HT1080 (cell line): Measurements from ENCODE around the gene FAM237B. TPM values are rescaled to one million over a fixed set of nuclear protein-coding genes. Genes with fewer than 3 reads are reported as not detected.

ENCODE experiments used
- DNase-seq: peaks from one replicate; pipeline ENCODE4 v3.0.0-alpha.2; 2015; ENCODE audit warnings: low read depth
- total RNA-seq: library from RNA; depleted of rRNA; stranded (reverse); fragments of >200 nt; shearing (Covaris generic); gene quantifications from 2 replicates; pipeline ENCODE4 v1.2.3, GENCODE V29; 2014; rRNA removed

FAM237B gene
- total RNA-seq, 1 experiment from 2014 or later: not detected

- peak; percentile 71 for DNase-seq
These were observed 22.7 kb downstream of the FAM237B start for GRCh38 chr7:90298145-90299038.

GRCh38 chr7:90290244-90291113 is 30.6 kb downstream of the FAM237B start:
- DNase-seq: no peak

GRCh38 chr7:90288154-90288553 is 33.0 kb downstream of the FAM237B start:
- no peak for DNase-seq

GRCh38 chr7:90276033-90276728 is 44.9 kb downstream of the FAM237B start:
- no peak for DNase-seq

- no peak for DNase-seq
These were observed 46.9 kb downstream of the FAM237B start for GRCh38 chr7:90274161-90274560.

- DNase-seq: no peak
These were observed 48.9 kb downstream of the FAM237B start for GRCh38 chr7:90272242-90272641.

GRCh38 chr7:90271753-90272152 is 49.4 kb downstream of the FAM237B start:
- peak; percentile 15 for DNase-seq

GRCh38 chr7:90270431-90271178 is 50.5 kb downstream of the FAM237B start:
- no peak for DNase-seq

GRCh38 chr7:90269163-90269562 is 51.9 kb downstream of the FAM237B start:
- DNase-seq: no peak

- no peak for DNase-seq
These were observed 53.7 kb downstream of the FAM237B start for GRCh38 chr7:90267263-90267858.

- no peak for DNase-seq
These were observed 54.3 kb downstream of the FAM237B start for GRCh38 chr7:90266808-90267207.

Other genes with a start within 250 kb of the FAM237B start
- 34.7 and 50.3 TPM in 2 replicates for gene STEAP1, start 166.8 kb downstream of the FAM237B start, total RNA-seq
- 6.7 and 8.6 TPM in 2 replicates for gene STEAP2, start 109.6 kb downstream of the FAM237B start, total RNA-seq
- gene CFAP69, start 76.1 kb downstream of the FAM237B start, total RNA-seq: 2.3 and 2.5 TPM in 2 replicates
- gene GTPBP10, start 25.4 kb upstream of the FAM237B start, total RNA-seq: 15.1 and 15.5 TPM in 2 replicates
- 27.5 and 43.9 TPM in 2 replicates for gene CLDN12, start 82.2 kb upstream of the FAM237B start, total RNA-seq
- gene PTTG1IP2, start 148.3 kb upstream of the FAM237B start, total RNA-seq: not detected in 2 replicates